Glutamatergic neuron (in vitro differentiated cells): Measurements from ENCODE around the gene IDI1. TPM values are rescaled to one million over a fixed set of nuclear protein-coding genes. Genes with fewer than 3 reads are reported as not detected.

ENCODE experiments used
- DNase-seq: peaks from one replicate; pipeline ENCODE4 v3.0.0; 2022
- H3K27ac Mint-ChIP-seq: one replicate; pipeline ENCODE4 v1.8.0; 2020; ENCODE audit warnings: mild to moderate bottlenecking, mixed read lengths, inconsistent platforms; ENCODE audit not compliant: unreplicated experiment
- H3K27me3 Mint-ChIP-seq: one replicate; pipeline ENCODE4 v1.8.0; 2020; ENCODE audit warnings: mild to moderate bottlenecking, moderate library complexity, mixed read lengths, inconsistent platforms; ENCODE audit not compliant: unreplicated experiment
- H3K36me3 Mint-ChIP-seq: one replicate; pipeline ENCODE4 v1.8.0; 2020; ENCODE audit warnings: mild to moderate bottlenecking, mixed read lengths, inconsistent platforms; ENCODE audit not compliant: unreplicated experiment
- H3K4me1 Mint-ChIP-seq: one replicate; pipeline ENCODE4 v1.8.0; 2020; ENCODE audit warnings: mild to moderate bottlenecking, low read depth, mixed read lengths, inconsistent platforms; ENCODE audit not compliant: unreplicated experiment
- H3K4me3 Mint-ChIP-seq: one replicate; pipeline ENCODE4 v1.8.0; 2020; ENCODE audit warnings: mild to moderate bottlenecking, mixed read lengths, inconsistent platforms; ENCODE audit not compliant: unreplicated experiment
- H3K9me3 Mint-ChIP-seq: one replicate; pipeline ENCODE4 v1.8.0; 2020; ENCODE audit warnings: mild to moderate bottlenecking, moderate library complexity, mixed read lengths, inconsistent platforms; ENCODE audit not compliant: unreplicated experiment
- CTCF ChIP-seq: fragments of 200-600 bp; sonication (generic); IDR thresholded peaks from one replicate; pipeline ENCODE4 v1.5.0; 2021; ENCODE audit not compliant: partially characterized antibody, unreplicated experiment
- total RNA-seq: library from RNA; stranded (reverse); fragmentation: NEBNext Ultra II Directional; extraction: Animal tissue kit (Norgen Biotek cat#: 25700); gene quantifications from one replicate; pipeline ENCODE4 v1.2.1, GENCODE V29; 2021; ENCODE audit not compliant: unreplicated experiment

IDI1 gene
- total RNA-seq, 1 donor from 2014 or later = 103 TPM

- H3K36me3 Mint-ChIP-seq = peaks cover 4% of the 10 kb centered on the region
- no peak overlapping the region for H3K4me3 Mint-ChIP-seq
- TF ChIP-seq CTCF = no peak
- no peaks in the 10 kb centered on the region for H3K4me1 Mint-ChIP-seq
- H3K27ac Mint-ChIP-seq = no peak overlapping the region
- H3K27me3 Mint-ChIP-seq = no peaks in the 10 kb centered on the region
- DNase-seq = no peak
- H3K9me3 Mint-ChIP-seq = peaks cover under 1% of the 10 kb centered on the region
Measured at GRCh38 chr10:1026578-1026977, 22.3 kb downstream of the IDI1 start.

GRCh38 chr10:1025683-1026082 is 23.2 kb downstream of the IDI1 start, which contains the start of gene IDI2:
TSS of gene IDI2 (minus strand) at chr10:1025859. CDS start at chr10:1024723, 1,136 bp downstream.
- no peaks in the 10 kb centered on the region for H3K27me3 Mint-ChIP-seq
- DNase-seq = no peak
- H3K36me3 Mint-ChIP-seq = peaks cover 4% of the 10 kb centered on the region
- H3K4me1 Mint-ChIP-seq = no peaks in the 10 kb centered on the region
- no peak within 1 kb of the TSS for H3K4me3 Mint-ChIP-seq
- H3K9me3 Mint-ChIP-seq = peaks cover 1% of the 10 kb centered on the region
- no peak within 1 kb of the TSS for H3K27ac Mint-ChIP-seq
- no peak for TF ChIP-seq CTCF

GRCh38 chr10:1024103-1024502 is 24.8 kb downstream of the IDI1 start:
- Mint-ChIP-seq H3K9me3 (peaks cover 3% of the 10 kb centered on the region), H3K27me3 (no peaks in the 10 kb centered on the region), H3K27ac (no peak overlapping the region), H3K36me3 (peaks cover 4% of the 10 kb centered on the region), H3K4me1 (no peaks in the 10 kb centered on the region), H3K4me3 (no peak overlapping the region)
- TF ChIP-seq CTCF = no peak
- no peak for DNase-seq

- no peak for TF ChIP-seq CTCF
- Mint-ChIP-seq H3K36me3 (peaks cover 4% of the 10 kb centered on the region), H3K4me1 (no peaks in the 10 kb centered on the region), H3K27me3 (no peaks in the 10 kb centered on the region), H3K9me3 (peaks cover 3% of the 10 kb centered on the region), H3K27ac (no peak overlapping the region), H3K4me3 (no peak overlapping the region)
- no peak for DNase-seq
Measured at GRCh38 chr10:1022413-1022812, 26.5 kb downstream of the IDI1 start.

- Mint-ChIP-seq H3K27ac (no peak overlapping the region), H3K27me3 (no peaks in the 10 kb centered on the region), H3K4me1 (no peaks in the 10 kb centered on the region), H3K4me3 (no peak overlapping the region), H3K9me3 (peaks cover 3% of the 10 kb centered on the region), H3K36me3 (peaks cover 4% of the 10 kb centered on the region)
- DNase-seq = no peak
- TF ChIP-seq CTCF = no peak
Measured at GRCh38 chr10:1020958-1021357, 28.0 kb downstream of the IDI1 start.
